WTC11 (cell line): Measurements from ENCODE around the gene TNP1. TPM values are rescaled to one million over a fixed set of nuclear protein-coding genes. Genes with fewer than 3 reads are reported as not detected.

Experiments
- ATAC-seq: fragments of 200-7000 bp; cut with Tn5 transposase; 2 replicates; pipeline ENCODE4 v1.10.0; 2021; ENCODE audit warnings: mild to moderate bottlenecking, moderate library complexity
- CTCF ChIA-PET: fragments of 300-600 bp; sonication (Branson Sonifier 250); formaldehyde crosslinking; loops from one replicate; lab custom pipeline; 2021; ENCODE audit warnings: antibody characterized with exemption; lab: Charles Lee
- POLR2A ChIA-PET: fragments of 350-600 bp; sonication (Branson Sonifier 250); formaldehyde crosslinking; loops from one replicate; lab custom pipeline; 2021; ENCODE audit warnings: antibody characterized with exemption; lab: Charles Lee
- DNase-seq: peaks from one replicate; pipeline ENCODE4 v3.0.0; 2021; ENCODE audit warnings: low spot score
- H3K27ac Mint-ChIP-seq: 2 replicates; pipeline ENCODE4 v1.8.0; 2021; ENCODE audit warnings: mixed read lengths
- H3K27me3 Mint-ChIP-seq: 2 replicates; pipeline ENCODE4 v1.8.0; 2021; ENCODE audit warnings: low read depth, mild to moderate bottlenecking, moderate library complexity, mixed read lengths
- H3K36me3 Mint-ChIP-seq: 2 replicates; pipeline ENCODE4 v1.8.0; 2021; ENCODE audit warnings: mixed read lengths
- H3K4me1 Mint-ChIP-seq: 2 replicates; pipeline ENCODE4 v1.8.0; 2022; ENCODE audit warnings: mixed read lengths
- H3K4me3 Mint-ChIP-seq: 2 replicates; pipeline ENCODE4 v1.8.0; 2021; ENCODE audit warnings: mild to moderate bottlenecking, moderate library complexity, mixed read lengths
- H3K9me3 Mint-ChIP-seq: 2 replicates; pipeline ENCODE4 v1.8.0; 2021; ENCODE audit warnings: mixed read lengths
- ATF6 ChIP-seq: sonication (generic); formaldehyde crosslinking; IDR thresholded peaks from 2 replicates; pipeline ENCODE4 v1.8.1; 2023; ENCODE audit warnings: mild to moderate bottlenecking, missing genetic modification reagents
- E2F1 ChIP-seq: sonication (generic); formaldehyde crosslinking; IDR thresholded peaks from 2 replicates; pipeline ENCODE4 v1.8.0; 2022; ENCODE audit warnings: mild to moderate bottlenecking, missing genetic modification reagents
- FOXJ3 ChIP-seq: sonication (generic); formaldehyde crosslinking; IDR thresholded peaks from 2 replicates; pipeline ENCODE4 v1.9.0; 2021; ENCODE audit warnings: missing genetic modification reagents, mild to moderate bottlenecking, borderline replicate concordance
- NR1H2 ChIP-seq: sonication (generic); formaldehyde crosslinking; IDR thresholded peaks from 2 replicates; pipeline ENCODE4 v1.9.0; 2021; ENCODE audit warnings: mild to moderate bottlenecking, moderate library complexity, missing genetic modification reagents
- SMAD4 ChIP-seq: sonication (generic); formaldehyde crosslinking; IDR thresholded peaks from 2 replicates; pipeline ENCODE4 v1.8.0; 2022; ENCODE audit warnings: mild to moderate bottlenecking, missing genetic modification reagents
- TEAD4 ChIP-seq: sonication (generic); formaldehyde crosslinking; IDR thresholded peaks from 2 replicates; pipeline ENCODE4 v1.8.0; 2022; ENCODE audit warnings: mild to moderate bottlenecking, missing genetic modification reagents
- ZNF138 ChIP-seq: sonication (generic); formaldehyde crosslinking; conservative IDR thresholded peaks from 2 replicates; pipeline ENCODE4 v1.8.1; 2022; ENCODE audit warnings: mild to moderate bottlenecking, moderate library complexity, missing genetic modification reagents
- ZNF263 ChIP-seq: sonication (generic); formaldehyde crosslinking; IDR thresholded peaks from 2 replicates; pipeline ENCODE4 v1.8.1; 2022; ENCODE audit warnings: low read depth, mild to moderate bottlenecking, moderate library complexity, missing genetic modification reagents
- ZNF396 ChIP-seq: fragments of 250-450 bp; sonication (Bioruptor Pico); IDR thresholded peaks from 2 replicates; pipeline ENCODE4 v1.8.0; 2021; ENCODE audit warnings: mild to moderate bottlenecking, moderate library complexity, borderline replicate concordance
- ZNF423 ChIP-seq: fragments of 250-450 bp; sonication (Bioruptor Pico); IDR thresholded peaks from 2 replicates; pipeline ENCODE4 v2.1.2; 2022; ENCODE audit warnings: mild to moderate bottlenecking, moderate library complexity
- total RNA-seq: library from RNA; stranded (reverse); gene quantifications from 3 replicates; pipeline ENCODE4 v1.2.3, GENCODE V29; 2021
- TF ChIP-seq, protein P1 (sequence below): sonication (generic); formaldehyde crosslinking; conservative IDR thresholded peaks from 2 replicates; pipeline ENCODE4 v1.8.1; 2022; ENCODE audit warnings: mild to moderate bottlenecking, missing genetic modification reagents
- TF ChIP-seq, protein P2 (sequence below): sonication (generic); formaldehyde crosslinking; IDR thresholded peaks from 2 replicates; pipeline ENCODE4 v1.8.1; 2023; ENCODE audit warnings: mild to moderate bottlenecking, missing genetic modification reagents, moderate library complexity
- TF ChIP-seq, protein P3 (sequence below): sonication (generic); formaldehyde crosslinking; IDR thresholded peaks from 2 replicates; pipeline ENCODE4 v1.8.0; 2022; ENCODE audit warnings: missing genetic modification reagents
- TF ChIP-seq, protein P4 (sequence below): sonication (generic); formaldehyde crosslinking; IDR thresholded peaks from 2 replicates; pipeline ENCODE4 v1.8.1; 2023; ENCODE audit warnings: mild to moderate bottlenecking, missing genetic modification reagents, borderline replicate concordance
- TF ChIP-seq, protein P5 (sequence below): sonication (generic); formaldehyde crosslinking; IDR thresholded peaks from 2 replicates; pipeline ENCODE4 v1.8.0; 2022; ENCODE audit warnings: mild to moderate bottlenecking, missing genetic modification reagents

TNP1 gene
- total RNA-seq, 1 experiment from 2014 or later = not detected

DNA sequence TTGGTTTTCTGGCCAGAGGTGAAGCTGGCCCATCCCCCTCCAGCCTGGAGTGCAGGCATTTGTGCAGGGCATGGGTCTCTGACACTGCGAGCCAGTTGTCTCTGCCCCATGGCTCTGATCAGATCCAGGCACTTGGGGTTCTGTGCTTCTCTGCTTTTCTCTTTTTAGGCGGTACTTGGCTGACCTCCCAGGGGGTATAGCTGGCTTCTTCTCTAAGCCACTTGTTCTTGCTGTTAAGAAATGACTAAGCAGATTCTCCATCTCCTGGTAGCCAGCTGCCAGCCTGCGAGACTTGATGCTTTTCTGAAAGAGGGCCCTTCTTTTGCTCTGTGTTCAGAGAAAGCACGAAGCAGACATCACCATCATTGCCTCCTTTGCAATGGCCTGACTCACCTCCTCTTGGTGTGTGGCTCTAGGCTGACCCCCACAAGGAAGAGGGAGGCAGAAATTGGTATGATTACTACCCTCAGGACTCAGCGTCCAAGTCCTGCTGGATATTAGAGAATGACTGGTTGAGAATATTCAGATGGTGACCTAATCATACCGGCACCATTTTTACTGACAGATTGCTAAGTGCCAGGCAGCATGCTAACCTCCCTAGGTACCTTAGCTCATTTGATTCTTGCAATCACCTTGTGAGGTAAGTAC is 32.7 kb downstream of the TNP1 start:
- peaks cover 6% of the 10 kb centered on the region; the same call in 1 of the 2 replicates for H3K9me3 Mint-ChIP-seq
- H3K36me3 Mint-ChIP-seq = no peaks in the 10 kb centered on the region
- DNase-seq = no peak
- no peak overlapping the region for H3K4me3 Mint-ChIP-seq
- H3K27ac Mint-ChIP-seq = no peak overlapping the region
- H3K27me3 Mint-ChIP-seq = no peaks in the 10 kb centered on the region
- no peak for ATAC-seq
- CTCF ChIA-PET = interaction anchor here (0.6 kb wide), 1 partner anchor 38 kb away, joined by 3 read pairs; no protein-coding TSS in a partner anchor
- no peak for TF ChIP-seq ATF6 (CRISPR knock-in tag)
- no peak for TF ChIP-seq ZNF263
- TF ChIP-seq, protein P1, sequence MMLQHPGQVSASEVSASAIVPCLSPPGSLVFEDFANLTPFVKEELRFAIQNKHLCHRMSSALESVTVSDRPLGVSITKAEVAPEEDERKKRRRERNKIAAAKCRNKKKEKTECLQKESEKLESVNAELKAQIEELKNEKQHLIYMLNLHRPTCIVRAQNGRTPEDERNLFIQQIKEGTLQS (CRISPR knock-in tag) = no peak
- no peak for TF ChIP-seq FOXJ3 (CRISPR knock-in tag)
- TF ChIP-seq ZNF423 (CRISPR knock-in tag) = no peak
- no peak for TF ChIP-seq ZNF138 (CRISPR knock-in tag)
- TF ChIP-seq, protein P2, sequence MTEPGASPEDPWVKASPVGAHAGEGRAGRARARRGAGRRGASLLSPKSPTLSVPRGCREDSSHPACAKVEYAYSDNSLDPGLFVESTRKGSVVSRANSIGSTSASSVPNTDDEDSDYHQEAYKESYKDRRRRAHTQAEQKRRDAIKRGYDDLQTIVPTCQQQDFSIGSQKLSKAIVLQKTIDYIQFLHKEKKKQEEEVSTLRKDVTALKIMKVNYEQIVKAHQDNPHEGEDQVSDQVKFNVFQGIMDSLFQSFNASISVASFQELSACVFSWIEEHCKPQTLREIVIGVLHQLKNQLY (CRISPR knock-in tag) = no peak
- TF ChIP-seq, protein P3, sequence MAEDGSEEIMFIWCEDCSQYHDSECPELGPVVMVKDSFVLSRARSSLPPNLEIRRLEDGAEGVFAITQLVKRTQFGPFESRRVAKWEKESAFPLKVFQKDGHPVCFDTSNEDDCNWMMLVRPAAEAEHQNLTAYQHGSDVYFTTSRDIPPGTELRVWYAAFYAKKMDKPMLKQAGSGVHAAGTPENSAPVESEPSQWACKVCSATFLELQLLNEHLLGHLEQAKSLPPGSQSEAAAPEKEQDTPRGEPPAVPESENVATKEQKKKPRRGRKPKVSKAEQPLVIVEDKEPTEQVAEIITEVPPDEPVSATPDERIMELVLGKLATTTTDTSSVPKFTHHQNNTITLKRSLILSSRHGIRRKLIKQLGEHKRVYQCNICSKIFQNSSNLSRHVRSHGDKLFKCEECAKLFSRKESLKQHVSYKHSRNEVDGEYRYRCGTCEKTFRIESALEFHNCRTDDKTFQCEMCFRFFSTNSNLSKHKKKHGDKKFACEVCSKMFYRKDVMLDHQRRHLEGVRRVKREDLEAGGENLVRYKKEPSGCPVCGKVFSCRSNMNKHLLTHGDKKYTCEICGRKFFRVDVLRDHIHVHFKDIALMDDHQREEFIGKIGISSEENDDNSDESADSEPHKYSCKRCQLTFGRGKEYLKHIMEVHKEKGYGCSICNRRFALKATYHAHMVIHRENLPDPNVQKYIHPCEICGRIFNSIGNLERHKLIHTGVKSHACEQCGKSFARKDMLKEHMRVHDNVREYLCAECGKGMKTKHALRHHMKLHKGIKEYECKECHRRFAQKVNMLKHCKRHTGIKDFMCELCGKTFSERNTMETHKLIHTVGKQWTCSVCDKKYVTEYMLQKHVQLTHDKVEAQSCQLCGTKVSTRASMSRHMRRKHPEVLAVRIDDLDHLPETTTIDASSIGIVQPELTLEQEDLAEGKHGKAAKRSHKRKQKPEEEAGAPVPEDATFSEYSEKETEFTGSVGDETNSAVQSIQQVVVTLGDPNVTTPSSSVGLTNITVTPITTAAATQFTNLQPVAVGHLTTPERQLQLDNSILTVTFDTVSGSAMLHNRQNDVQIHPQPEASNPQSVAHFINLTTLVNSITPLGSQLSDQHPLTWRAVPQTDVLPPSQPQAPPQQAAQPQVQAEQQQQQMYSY (CRISPR knock-in tag) = no peak
- TF ChIP-seq, protein P4, sequence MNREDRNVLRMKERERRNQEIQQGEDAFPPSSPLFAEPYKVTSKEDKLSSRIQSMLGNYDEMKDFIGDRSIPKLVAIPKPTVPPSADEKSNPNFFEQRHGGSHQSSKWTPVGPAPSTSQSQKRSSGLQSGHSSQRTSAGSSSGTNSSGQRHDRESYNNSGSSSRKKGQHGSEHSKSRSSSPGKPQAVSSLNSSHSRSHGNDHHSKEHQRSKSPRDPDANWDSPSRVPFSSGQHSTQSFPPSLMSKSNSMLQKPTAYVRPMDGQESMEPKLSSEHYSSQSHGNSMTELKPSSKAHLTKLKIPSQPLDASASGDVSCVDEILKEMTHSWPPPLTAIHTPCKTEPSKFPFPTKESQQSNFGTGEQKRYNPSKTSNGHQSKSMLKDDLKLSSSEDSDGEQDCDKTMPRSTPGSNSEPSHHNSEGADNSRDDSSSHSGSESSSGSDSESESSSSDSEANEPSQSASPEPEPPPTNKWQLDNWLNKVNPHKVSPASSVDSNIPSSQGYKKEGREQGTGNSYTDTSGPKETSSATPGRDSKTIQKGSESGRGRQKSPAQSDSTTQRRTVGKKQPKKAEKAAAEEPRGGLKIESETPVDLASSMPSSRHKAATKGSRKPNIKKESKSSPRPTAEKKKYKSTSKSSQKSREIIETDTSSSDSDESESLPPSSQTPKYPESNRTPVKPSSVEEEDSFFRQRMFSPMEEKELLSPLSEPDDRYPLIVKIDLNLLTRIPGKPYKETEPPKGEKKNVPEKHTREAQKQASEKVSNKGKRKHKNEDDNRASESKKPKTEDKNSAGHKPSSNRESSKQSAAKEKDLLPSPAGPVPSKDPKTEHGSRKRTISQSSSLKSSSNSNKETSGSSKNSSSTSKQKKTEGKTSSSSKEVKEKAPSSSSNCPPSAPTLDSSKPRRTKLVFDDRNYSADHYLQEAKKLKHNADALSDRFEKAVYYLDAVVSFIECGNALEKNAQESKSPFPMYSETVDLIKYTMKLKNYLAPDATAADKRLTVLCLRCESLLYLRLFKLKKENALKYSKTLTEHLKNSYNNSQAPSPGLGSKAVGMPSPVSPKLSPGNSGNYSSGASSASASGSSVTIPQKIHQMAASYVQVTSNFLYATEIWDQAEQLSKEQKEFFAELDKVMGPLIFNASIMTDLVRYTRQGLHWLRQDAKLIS (CRISPR knock-in tag) = no peak
- no peak for TF ChIP-seq ZNF396 (CRISPR knock-in tag)
- TF ChIP-seq NR1H2 (CRISPR knock-in tag) = no peak
- TF ChIP-seq, protein P5, sequence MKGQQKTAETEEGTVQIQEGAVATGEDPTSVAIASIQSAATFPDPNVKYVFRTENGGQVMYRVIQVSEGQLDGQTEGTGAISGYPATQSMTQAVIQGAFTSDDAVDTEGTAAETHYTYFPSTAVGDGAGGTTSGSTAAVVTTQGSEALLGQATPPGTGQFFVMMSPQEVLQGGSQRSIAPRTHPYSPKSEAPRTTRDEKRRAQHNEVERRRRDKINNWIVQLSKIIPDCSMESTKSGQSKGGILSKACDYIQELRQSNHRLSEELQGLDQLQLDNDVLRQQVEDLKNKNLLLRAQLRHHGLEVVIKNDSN = no peak
- TF ChIP-seq TEAD4 (CRISPR knock-in tag) = no peak
- no peak for TF ChIP-seq SMAD4 (CRISPR knock-in tag)
- TF ChIP-seq E2F1 (CRISPR knock-in tag) = no peak
- POLR2A ChIA-PET = no interaction called here
- peaks cover 4% of the 10 kb centered on the region; the same call in 1 of the 2 replicates for H3K4me1 Mint-ChIP-seq
